Vagina (tissue), 2 donors: ENCODE results near the gene HECW1. TPM values are rescaled to one million over a fixed set of nuclear protein-coding genes. Genes with fewer than 3 reads are reported as not detected.

Experiments
- DNase-seq, 2 donors: peaks; one replicate each; pipeline ENCODE4 v3.0.0-alpha.2; 2017; ENCODE audit errors: extremely low spot score in 2 of 2
- H3K27ac ChIP-seq: fragments of 200-600 bp; sonication (generic); one replicate; pipeline ENCODE4 v1.5.1; 2019
- H3K27me3 ChIP-seq: fragments of 200-600 bp; sonication (generic); one replicate; pipeline ENCODE4 v1.5.1; 2019
- H3K36me3 ChIP-seq, 2 donors: fragments of 200-600 bp; sonication (generic); one replicate each; pipeline ENCODE4 v1.5.1; 2017 to 2019
- H3K4me1 ChIP-seq: fragments of 200-600 bp; sonication (generic); one replicate; pipeline ENCODE4 v1.5.1; 2019
- H3K4me3 ChIP-seq, 2 donors: fragments of 200-600 bp; sonication (generic); 1 replicate in 1 of 2; 2 replicates in 1 of 2; pipeline ENCODE4 v1.5.1; 2016 to 2019
- H3K9me3 ChIP-seq: fragments of 200-600 bp; sonication (generic); one replicate; pipeline ENCODE4 v1.5.1; 2019
- CTCF ChIP-seq, 3 experiments: fragments of 450-650 bp in 2 of 3; fragments of 200-600 bp in 1 of 3; sonication (generic) in 1 of 3; IDR thresholded peaks; one replicate each; pipeline ENCODE4 v1.5.1; 2017 to 2019; ENCODE audit warnings: antibody characterized with exemption in 3 of 3, mild to moderate bottlenecking in 2 of 3, moderate library complexity in 2 of 3
- POLR2A ChIP-seq, 2 donors: fragments of 450-650 bp; IDR thresholded peaks; one replicate each; pipeline ENCODE4 v1.6.1; 2017; ENCODE audit warnings: antibody characterized with exemption in 2 of 2, mild to moderate bottlenecking in 2 of 2, moderate library complexity in 2 of 2
- POLR2AphosphoS5 ChIP-seq, 2 donors: sonication (generic); formaldehyde crosslinking; IDR thresholded peaks; one replicate each; pipeline ENCODE4 v1.9.0; 2017; ENCODE audit warnings: antibody characterized with exemption in 2 of 2, mild to moderate bottlenecking in 2 of 2, low read depth in 1 of 2; ENCODE audit not compliant: insufficient read depth in 1 of 2
- intact Hi-C: fragments of 100-400 bp; cut with DNase I; formaldehyde crosslinking; loops from one replicate; pipeline ENCODE4 v1.15.1; 2023
- total RNA-seq: library from RNA; depleted of rRNA; stranded (reverse); fragments of >200 nt; gene quantifications from one replicate; pipeline ENCODE4 v1.2.3, GENCODE V29; 2016

Gene HECW1
- total RNA-seq, 1 donor from 2014 or later: 2.5 TPM

DNA sequence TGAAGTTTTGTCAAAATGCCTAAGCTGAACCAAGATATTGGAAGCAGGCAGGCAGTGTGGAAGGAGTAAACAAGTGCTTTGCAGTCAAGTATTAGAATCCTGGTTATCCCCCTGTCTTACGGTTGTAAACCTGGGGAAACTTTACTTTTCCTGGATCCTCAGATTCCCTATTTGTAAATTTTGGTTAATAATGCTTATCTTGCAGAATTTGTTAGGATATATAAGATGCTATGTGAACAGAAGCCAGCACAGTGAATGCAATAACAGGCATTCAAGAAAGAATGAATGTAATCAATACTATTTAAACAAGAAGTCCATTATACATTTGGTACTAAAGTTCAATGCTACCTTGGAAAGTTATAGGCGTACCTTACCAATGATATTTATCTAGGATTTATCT lies 378.7 kb downstream of the HECW1 start:
- Histone ChIP-seq H3K27me3 (no peaks in the 10 kb centered on the region), H3K9me3 (no peaks in the 10 kb centered on the region), H3K36me3 (no peaks in the 10 kb centered on the region), H3K4me1 (no peaks in the 10 kb centered on the region), H3K4me3 (no peak overlapping the region), H3K27ac (no peak overlapping the region)
- intact Hi-C loops: no loop called here
- no peak for DNase-seq
- TF ChIP-seq POLR2AphosphoS5 (IDR thresholded peaks at IDR 0.05; ENCODE audit: insufficient read depth in 1 of 2, low read depth in 1 of 2) (no peak), POLR2A (IDR thresholded peaks at IDR 0.05) (no peak), CTCF (IDR thresholded peaks at IDR 0.05) (no peak)

DNA sequence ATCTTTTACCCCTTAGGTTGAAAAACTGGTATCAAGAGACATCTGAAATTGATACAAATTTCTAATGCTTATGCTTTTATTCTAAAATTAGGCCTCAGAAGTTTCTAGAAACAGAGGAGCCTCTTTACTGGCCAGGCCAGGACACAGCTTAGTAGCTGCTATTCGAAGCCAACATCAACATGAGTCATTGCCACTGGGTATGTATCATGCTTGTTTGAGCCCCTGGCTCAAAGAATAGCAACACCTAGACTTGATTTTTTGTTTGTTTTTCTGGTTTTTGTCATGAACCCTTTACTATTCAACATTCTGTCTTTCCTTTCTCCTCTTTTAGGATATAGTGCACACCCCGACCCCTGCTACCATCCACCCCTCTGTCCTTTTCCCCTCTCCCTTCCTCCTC lies 379.5 kb downstream of the HECW1 start:
- no peak for DNase-seq

GRCh38 chr7:43492896-43493295 lies 380.4 kb downstream of the HECW1 start:
- intact Hi-C loops: no loop called here
- H3K4me1 ChIP-seq: no peaks in the 10 kb centered on the region
- H3K9me3 ChIP-seq: no peaks in the 10 kb centered on the region
- no peak overlapping the region for H3K27ac ChIP-seq
- no peak overlapping the region for H3K4me3 ChIP-seq
- H3K27me3 ChIP-seq: no peaks in the 10 kb centered on the region
- no peaks in the 10 kb centered on the region for H3K36me3 ChIP-seq
- no peak for TF ChIP-seq CTCF (IDR thresholded peaks at IDR 0.05)
- TF ChIP-seq POLR2A (IDR thresholded peaks at IDR 0.05): no peak
- no peak for TF ChIP-seq POLR2AphosphoS5 (IDR thresholded peaks at IDR 0.05; ENCODE audit: insufficient read depth in 1 of 2, low read depth in 1 of 2)
- DNase-seq: no peak

More for the DNA sequence above, 379.5 kb downstream of the HECW1 start:
- no peaks in the 10 kb centered on the region for H3K27me3 ChIP-seq
- no peaks in the 10 kb centered on the region for H3K9me3 ChIP-seq
- no peaks in the 10 kb centered on the region for H3K36me3 ChIP-seq
- H3K27ac ChIP-seq: no peak overlapping the region
- H3K4me3 ChIP-seq: no peak overlapping the region
- TF ChIP-seq POLR2A (IDR thresholded peaks at IDR 0.05): no peak
- TF ChIP-seq POLR2AphosphoS5 (IDR thresholded peaks at IDR 0.05; ENCODE audit: insufficient read depth in 1 of 2, low read depth in 1 of 2): no peak
- TF ChIP-seq CTCF (IDR thresholded peaks at IDR 0.05): no peak
- intact Hi-C loops: no loop called here
- H3K4me1 ChIP-seq: no peaks in the 10 kb centered on the region

DNA sequence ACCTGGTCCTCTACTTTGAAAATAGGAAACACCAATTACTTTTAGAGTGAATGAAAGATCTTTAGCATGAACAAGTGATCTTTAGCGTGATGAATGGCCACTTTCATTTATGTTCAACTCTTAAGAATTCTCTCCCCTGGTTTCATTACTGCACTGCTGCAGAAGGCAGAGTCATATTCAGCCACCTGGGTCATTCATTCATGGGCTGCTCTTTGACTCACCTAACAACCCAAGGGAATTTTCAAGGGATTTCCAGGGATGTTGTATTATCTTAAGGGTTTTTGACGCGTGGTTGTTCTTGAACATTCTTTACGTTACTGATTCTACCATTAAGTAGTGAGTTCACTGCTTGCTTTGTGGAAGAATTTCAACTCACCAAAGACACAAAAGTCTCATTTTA lies 383.1 kb downstream of the HECW1 start:
- Histone ChIP-seq H3K4me3 (no peak overlapping the region), H3K27ac (no peak overlapping the region), H3K36me3 (no peaks in the 10 kb centered on the region), H3K27me3 (no peaks in the 10 kb centered on the region), H3K4me1 (no peaks in the 10 kb centered on the region), H3K9me3 (no peaks in the 10 kb centered on the region)
- DNase-seq: no peak
- no peak for TF ChIP-seq CTCF (IDR thresholded peaks at IDR 0.05)
- TF ChIP-seq POLR2A (IDR thresholded peaks at IDR 0.05): no peak
- no peak for TF ChIP-seq POLR2AphosphoS5 (IDR thresholded peaks at IDR 0.05; ENCODE audit: insufficient read depth in 1 of 2, low read depth in 1 of 2)
- intact Hi-C loops: no loop called here

DNA sequence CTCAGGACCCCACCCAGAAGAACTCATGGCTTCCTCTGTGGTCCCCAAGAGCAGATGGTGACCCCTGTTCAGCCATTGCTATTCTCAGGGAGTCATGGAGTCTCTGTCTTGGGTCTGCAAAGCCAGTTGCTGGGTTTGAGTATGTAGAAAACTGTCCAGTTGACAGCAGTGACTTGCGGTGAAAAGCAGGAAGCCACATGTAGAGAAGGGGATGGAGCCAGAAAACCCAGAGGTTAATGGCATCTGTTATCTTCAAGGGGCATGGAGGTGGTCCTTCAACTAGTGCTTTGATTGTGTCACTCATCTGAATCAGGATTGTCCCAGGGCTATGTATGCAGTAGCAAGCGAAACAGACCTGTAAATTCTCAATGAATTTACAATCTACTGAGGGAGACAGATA lies 384.1 kb downstream of the HECW1 start:
- Histone ChIP-seq H3K27me3 (no peaks in the 10 kb centered on the region), H3K9me3 (no peaks in the 10 kb centered on the region), H3K4me1 (no peaks in the 10 kb centered on the region), H3K27ac (no peak overlapping the region), H3K36me3 (no peaks in the 10 kb centered on the region), H3K4me3 (no peak overlapping the region)
- TF ChIP-seq POLR2A (IDR thresholded peaks at IDR 0.05) (no peak), POLR2AphosphoS5 (IDR thresholded peaks at IDR 0.05; ENCODE audit: insufficient read depth in 1 of 2, low read depth in 1 of 2) (no peak), CTCF (IDR thresholded peaks at IDR 0.05) (no peak)
- intact Hi-C loops: no loop called here
- DNase-seq: no peak
